Left forelimb (tissue), 1 donor: Measurements from ENCODE around the gene ONECUT3.
A peak's percentile ranks its signal among the peaks of the same experiment; 100 is the strongest.

Experiments used
- DNase-seq: peaks from one replicate; pipeline ENCODE4 v3.0.0-alpha.2; 2018; ENCODE audit warnings: low spot score

The ONECUT3 gene

DNA sequence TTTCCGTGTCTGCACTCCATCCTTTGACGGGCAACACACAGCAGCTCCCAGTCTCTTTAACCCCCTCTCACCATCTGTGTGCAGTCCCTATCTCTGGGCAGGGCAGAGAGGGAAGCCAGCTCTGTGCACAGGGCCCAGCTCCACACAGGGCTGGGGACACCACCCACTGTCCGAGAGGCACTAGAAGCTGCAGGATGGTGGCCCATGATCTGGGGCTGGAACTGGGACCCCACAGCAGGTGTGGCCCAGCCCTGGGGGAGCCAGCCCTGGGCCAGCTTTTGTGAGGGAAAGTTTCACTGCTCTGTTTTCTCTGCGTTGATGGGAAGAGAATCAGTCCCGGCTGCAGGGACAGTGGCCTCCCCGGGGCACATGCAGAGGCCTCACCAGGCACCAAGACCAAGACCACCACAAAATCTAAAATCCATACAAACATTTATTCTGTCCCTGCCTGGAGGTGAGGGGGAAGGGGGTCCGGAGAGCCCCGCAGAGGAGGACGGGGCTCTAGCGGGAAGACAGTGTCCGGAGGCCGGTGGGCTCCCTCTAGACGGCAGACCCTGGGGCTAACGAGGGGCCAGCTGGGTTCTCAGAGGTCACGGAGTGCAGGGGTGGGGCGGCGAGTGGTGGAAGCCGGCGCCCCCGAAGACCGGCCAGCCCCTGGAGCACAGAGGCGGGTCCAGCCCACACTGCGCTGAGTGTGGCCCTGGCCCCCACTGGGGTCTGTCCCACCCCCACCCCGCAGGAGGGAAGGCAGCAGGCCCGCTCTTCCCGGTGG, 61.7 kb downstream of the ONECUT3 start:
- DNase-seq = no peak

DNA sequence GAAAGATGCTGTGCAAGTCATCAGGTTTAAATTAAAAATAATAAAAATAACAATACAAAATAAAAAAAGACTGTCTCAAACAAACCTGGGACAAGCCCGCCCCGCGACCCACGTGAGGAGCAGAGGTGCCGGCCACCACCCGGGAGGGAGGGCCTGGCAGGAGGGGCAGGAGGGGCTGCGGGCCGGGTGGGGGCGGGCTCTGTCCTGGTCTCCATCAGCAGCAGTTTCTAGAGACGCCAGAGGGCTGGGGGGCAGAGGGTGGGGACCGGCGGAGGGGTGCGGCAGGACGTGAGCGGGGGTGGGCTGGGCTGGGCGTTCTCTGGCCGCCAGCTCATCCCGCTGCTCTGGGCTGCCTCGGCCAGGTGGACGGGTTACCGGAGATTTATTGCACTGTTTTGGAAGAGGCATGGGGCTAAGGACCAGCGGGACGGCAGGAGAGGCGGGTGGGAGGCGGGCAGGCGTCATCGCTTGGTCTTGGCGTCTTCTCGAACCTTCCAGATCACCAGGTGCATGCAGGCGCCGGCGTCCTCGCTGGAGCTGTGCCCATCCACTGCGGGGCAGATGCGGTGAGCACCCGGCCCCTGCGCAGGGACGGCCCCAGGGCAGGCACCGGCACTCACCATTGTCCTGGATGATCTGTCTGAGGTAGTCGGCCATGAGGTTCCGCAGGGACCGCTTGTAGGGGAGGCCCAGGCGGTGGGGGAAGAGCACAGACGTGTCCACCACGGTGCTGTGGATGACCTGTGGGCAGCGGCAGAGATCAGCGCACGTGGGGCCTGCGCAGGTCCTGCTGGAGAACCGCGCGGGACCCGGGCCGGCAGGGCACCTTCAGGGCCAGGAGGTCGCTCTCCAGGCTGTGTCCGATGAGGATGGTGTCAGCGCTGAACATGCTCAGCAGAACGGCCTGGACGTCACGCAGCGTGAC, 62.6 kb downstream of the ONECUT3 start:
- DNase-seq = no peak

DNA sequence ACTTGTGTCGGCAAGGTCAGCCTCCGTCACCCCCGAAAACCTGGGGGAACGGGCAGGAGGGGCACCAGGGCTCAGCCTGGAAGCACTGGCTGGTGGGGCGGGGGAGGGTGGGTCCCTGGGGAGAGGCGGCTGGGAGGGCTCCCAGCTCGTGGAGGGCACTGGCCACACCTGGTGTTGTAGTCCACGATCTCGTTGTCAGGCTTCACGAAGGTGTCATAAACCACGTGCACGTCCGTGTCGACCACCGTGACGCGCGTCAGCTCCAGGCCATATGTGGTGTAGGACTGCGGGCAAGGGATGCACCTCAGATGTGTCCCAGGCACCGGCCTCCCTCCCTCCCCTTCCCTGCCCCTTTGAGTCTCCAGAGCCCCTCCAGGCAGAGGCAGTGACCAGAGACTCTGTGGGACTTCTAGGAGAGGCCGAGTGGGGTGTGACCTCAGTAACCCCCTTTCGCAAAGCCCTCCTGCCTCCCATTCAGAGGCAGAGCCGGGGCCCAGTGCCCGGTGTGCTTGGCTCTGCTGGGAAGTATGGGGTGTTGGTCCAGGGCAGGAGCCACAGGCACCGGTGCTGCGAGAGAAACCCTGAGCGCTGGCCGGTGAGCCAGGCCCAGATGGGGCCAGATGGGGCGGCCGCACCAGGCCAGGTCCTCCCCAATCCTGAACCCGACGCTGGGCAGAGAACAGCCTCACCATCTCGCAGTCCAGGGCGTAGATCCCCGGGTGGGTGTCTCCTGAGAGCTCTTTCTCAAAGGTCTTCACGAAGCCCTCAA, 63.4 kb downstream of the ONECUT3 start:
- DNase-seq = no peak

DNA sequence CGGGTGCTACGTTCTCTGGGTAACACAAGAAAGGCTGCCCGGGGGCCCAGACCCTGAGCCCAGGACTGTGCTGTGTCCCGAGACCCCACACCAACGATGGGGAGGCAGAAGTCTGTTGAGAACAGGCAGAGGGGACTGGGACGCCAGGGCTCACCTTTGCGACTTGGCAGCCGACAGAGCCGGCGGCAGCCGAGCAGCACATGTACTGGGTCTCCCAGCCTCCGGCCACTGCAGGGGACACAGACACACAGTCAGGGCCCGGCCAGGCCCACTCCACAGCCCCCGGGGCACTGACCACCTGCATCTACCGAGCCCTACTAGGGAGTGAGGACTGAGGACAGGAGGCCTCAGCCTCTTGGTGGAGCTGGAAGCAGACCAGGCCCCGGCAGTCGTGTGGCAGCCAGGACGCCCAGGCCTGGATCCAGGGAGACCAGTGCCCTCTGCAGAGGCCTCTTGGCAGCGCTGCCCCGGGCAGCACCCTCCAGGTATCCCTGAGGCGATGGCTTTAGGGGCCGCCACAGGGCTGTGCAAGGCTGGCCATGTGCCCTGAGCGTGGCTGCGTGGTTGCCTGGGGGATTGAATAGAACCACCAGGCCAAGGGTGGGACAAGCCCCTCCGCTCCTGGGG, 64.4 kb downstream of the ONECUT3 start:
- no peak for DNase-seq

DNA sequence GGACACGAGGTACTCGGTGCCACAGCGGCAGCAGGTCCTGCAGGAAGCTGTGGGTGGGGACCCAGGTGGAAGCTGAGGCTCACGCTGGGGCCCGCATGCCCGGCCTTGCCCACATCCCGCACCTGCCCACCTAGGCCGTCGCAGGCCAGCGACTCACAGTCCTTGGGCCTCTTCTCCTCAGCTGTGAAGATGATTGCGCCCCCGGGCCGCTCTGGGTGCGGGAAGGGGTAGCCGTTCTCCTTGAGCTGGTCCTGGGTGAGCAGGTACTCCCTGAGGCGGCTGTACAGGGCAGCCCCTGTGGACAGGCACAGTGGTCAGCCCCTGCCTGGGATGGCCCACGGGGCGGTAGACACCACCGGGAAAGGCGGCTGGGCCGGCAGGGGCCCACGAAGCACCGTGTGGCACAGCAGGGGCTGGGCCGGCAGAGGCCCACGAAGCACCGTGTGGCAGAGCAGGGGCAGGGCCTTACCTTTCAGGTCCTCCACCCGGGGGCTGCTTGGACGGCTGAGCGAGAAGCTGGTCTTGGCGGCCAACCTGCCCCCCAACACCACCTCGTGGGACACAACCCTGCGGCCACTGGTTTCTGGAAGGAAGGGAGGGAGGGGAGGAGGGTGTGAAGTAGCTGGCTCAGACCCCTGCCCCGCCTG, 65.4 kb downstream of the ONECUT3 start:
- no peak for DNase-seq

- no peak for DNase-seq
These were observed 66.3 kb downstream of the ONECUT3 start for GRCh38 chr19:1819341-1820255.

GRCh38 chr19:1822210-1822609, 68.9 kb downstream of the ONECUT3 start:
- no peak for DNase-seq

- no peak for DNase-seq
These were observed 69.7 kb downstream of the ONECUT3 start for GRCh38 chr19:1823020-1823419.

- no peak for DNase-seq
These were observed 70.4 kb downstream of the ONECUT3 start for GRCh38 chr19:1823539-1824251.

DNA sequence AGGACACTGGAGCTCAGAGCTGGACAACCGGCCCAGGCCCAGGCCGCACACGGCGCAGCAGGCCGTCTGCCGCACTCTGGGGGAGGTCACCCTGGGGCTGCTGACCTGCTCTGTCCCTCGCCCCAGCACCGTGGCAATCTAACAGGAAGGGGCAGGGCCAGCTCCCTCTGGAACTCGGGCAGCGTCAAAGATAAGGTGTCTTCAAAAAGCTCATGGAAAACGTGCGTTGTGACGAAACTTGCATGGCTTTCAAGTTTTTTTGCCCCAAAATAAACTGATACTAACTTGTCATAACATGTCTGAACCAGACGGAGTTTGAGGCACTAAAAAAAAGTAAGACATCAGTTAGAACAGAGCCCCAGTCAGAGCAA, 70.9 kb downstream of the ONECUT3 start:
- DNase-seq = no peak

- peak; percentile 85 for DNase-seq
These were observed 72.7 kb downstream of the ONECUT3 start for GRCh38 chr19:1825909-1826556.

GRCh38 chr19:1826557-1827521, 73.5 kb downstream of the ONECUT3 start:
- DNase-seq = no peak

- DNase-seq = no peak
These were observed 74.4 kb downstream of the ONECUT3 start for GRCh38 chr19:1827566-1828278.

- DNase-seq = no peak
These were observed 75.3 kb downstream of the ONECUT3 start for GRCh38 chr19:1828279-1829238.

DNA sequence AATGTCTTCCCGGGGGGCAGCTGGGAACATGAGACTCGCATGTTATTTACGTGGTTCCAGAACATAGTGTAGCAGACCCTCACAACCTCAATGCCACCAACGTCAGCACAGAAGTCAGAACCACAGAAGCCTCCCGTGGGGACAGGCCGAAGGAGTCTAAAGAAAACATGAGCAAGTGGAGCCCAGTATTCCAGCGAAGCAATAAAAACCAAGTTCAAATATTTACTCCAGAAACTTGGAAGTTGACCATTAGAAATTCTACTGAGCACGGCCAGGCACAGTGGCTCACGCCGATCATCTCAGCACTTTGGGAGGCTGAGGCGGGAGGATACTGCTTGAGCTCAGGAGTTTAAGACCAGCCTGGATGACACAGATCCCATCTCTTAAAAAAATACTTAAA, 76.7 kb downstream of the ONECUT3 start:
- DNase-seq = no peak

- DNase-seq = no peak
These were observed 77.3 kb downstream of the ONECUT3 start for GRCh38 chr19:1830568-1830967.
